Germinal center (tissue), 1 donor: ENCODE results near the gene MGAT4A.
"Not testable (repeated sequence)": the region's sequence is repeated elsewhere in the genome, so short reads cannot be mapped to it uniquely, and the experiment has no call there.

Source experiments
- DNase-seq: peaks from one replicate; pipeline ENCODE4 v3.0.0; 2012; ENCODE audit warnings: mixed read lengths, low spot score

MGAT4A gene

GRCh38 chr2:98607104-98607503 is 123.8 kb downstream of the MGAT4A start:
- no peak for DNase-seq

DNA sequence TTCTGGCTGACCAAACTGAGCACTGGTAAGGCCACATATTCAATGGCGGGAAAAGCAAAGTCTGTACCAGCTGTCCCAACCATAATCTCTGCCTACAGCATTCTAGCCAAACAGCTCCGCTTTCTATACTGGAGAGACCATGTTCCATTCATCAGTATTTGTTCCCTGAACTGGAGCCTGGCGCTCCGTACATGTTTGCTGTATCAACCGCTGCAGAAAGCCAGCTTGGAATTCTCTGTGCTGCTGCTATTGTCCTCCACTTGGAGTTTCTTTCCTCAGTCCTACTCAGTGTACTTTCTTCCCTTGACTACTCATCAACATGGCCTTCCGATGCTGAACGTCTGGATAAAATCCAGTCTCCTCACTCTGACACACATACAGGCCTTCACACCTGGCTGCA is 124.5 kb downstream of the MGAT4A start:
- DNase-seq: no peak

GRCh38 chr2:98605076-98605475 is 125.9 kb downstream of the MGAT4A start:
- DNase-seq: no peak

DNA sequence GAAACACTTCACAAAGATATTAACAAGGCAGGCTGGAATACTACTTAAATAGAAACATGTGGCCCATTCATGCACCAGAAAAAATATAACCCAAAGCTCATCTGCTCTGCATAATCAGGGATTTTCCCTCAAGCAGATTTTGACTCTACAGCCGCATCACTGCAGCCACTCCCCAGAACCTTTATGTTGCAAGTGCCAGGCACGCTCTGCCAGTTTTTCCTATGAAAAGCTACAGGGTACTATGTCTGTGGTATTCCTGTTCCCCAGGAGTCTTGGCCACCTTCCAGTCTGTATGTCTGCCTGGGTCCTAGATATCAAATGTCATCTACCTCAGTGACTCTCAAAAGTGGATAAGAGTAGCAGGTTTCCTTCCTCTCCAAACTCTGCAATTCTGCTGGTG is 126.4 kb downstream of the MGAT4A start:
- no peak for DNase-seq

DNA sequence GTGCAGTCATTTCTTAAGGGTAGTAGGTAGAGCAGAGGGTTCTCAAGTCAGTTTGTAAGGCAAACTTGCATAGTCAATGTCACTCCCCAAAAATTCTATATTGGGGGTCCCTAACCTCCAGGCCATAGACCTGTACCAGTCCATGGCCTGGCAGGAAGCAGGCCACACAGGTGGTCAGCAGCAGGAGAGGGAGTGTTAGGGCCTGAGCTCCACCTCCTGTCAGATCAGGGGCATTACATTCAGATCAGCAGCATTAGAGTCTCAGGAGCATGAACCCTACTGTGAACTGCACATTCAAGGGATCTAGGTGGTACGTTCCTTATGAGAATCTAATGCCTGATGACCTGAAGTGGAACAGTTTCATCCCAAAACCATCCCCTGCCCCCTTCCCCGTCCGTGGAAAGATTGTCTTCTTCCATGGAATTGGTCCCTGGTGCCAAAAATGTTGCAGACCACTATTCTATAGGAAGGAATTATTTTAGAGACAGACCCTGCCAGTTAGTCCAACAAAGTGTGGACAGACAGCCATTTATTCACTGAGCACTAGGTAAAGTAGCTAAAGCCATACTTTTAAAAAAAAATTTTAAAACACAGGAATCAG is 129.3 kb downstream of the MGAT4A start:
- DNase-seq: peak; percentile 38

- no peak for DNase-seq
Observed at GRCh38 chr2:98598781-98599428, 132.0 kb downstream of the MGAT4A start.

DNA sequence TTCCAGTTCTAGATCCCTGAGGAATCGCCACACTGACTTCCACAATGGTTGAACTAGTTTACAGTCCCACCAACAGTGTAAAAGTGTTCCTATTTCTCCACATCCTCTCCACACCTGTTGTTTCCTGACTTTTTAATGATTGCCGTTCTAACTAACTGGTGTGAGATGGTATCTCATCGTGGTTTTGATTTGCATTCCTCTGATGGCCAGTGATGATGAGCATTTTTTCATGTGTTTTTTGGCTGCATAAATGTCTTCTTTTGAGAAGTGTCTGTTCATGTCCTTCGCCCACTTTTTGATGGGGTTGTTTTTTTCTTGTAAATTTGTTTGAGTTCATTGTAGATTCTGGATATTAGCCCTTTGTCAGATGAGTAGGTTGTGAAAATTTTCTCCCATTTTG is 136.3 kb downstream of the MGAT4A start:
- not testable (repeated sequence) for DNase-seq

- no peak for DNase-seq
Observed at GRCh38 chr2:98592565-98592964, 138.4 kb downstream of the MGAT4A start.

DNA sequence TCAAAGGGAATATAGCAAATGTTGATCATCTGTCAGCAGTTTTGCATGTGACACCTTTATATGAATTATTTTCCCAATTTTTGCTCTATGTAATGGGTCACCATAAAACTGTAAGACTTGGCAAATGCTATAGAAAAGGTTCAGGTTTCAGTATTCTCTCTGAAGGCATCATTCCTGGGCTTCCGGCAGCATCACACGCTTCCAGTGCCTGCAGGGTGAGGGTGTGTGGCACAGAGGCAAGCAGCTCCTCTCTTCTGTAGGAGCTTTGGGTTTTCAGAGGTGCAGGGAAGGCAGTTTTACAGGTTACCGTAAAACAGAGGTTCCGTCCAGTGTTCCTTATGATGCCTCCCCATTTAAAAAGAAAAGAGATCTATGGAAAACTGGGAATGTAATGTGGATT is 141.4 kb downstream of the MGAT4A start:
- DNase-seq: no peak

GRCh38 chr2:98588880-98589431 is 142.0 kb downstream of the MGAT4A start:
- no peak for DNase-seq

- DNase-seq: no peak
Observed at GRCh38 chr2:98586551-98587140, 144.3 kb downstream of the MGAT4A start.

DNA sequence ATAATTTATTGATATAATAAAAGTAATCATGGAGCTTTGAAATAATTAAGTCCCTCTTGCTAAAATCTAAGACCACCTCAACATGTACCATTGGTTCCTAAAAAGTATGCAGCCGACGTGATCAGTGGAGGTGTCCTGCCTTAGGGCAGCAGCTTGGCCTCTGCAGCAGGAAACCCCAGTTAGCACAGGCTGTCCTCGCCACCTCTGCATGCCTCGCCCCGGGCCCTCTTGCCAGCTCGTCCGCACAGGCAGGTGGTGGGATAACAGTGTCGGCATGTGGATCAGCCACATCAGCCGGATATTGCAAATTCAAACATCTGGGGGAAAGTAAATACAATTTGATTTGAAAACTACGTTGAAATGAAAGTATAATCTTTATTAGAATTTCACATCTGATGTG is 145.5 kb downstream of the MGAT4A start:
- DNase-seq: no peak

GRCh38 chr2:98583816-98584618 is 146.9 kb downstream of the MGAT4A start:
- DNase-seq: no peak

DNA sequence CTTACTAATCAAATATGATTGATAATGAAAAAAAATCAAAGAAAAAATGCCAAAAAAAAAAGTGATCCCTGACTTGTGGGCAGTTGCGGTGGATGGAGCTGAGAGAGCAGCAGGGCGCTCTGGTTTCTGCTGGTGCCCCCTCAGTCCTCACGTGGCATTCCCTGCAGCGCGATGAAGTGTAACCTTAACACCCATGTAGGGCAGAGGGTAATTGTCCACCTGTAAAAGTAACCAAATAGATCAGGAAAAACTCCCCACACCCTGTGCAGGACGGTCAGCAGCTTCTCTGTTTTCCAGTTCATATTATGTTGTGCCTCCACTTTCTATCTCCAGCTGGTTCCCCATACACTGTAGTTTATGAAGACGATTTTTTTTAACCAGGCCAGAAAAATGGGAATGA is 147.7 kb downstream of the MGAT4A start:
- DNase-seq: no peak

DNA sequence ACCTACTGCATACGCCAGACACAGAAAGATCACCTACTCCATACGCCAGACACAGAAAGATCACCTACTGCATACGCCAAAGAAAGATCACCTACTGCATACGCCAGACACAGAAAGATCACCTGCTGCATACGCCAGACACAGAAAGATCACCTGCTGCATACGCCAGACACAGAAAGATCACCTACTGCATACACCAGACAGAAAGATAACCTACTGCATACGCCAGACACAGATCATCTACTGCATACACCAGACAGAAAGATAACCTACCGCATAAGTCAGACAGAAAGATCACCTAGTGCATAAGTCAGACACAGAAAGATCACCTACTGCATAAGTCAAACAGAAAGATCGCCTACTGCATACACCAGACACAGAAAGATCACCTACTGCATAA is 148.4 kb downstream of the MGAT4A start:
- no peak for DNase-seq

GRCh38 chr2:98580656-98581284 is 150.2 kb downstream of the MGAT4A start:
- DNase-seq: no peak

- DNase-seq: no peak
Observed at GRCh38 chr2:98579926-98580325, 151.0 kb downstream of the MGAT4A start.

DNA sequence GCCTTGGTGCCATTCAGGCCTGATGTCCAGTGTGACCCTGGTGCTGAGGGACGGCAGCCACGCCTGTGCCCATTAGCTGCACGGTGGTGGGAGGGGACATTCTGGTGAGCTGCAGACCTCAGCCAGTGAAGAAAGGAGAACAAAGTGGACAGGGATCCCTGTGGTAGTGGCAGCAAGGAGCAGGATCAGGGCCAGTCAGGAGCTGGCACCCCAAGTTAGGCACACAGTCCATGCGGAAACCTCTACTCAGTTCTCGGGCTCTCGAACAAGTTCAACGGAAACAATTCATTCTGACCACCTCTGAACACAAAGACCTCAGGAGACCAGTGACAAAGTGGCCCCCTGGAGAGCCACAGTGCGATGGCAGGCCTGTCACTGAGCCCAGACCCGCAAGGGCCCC is 152.7 kb downstream of the MGAT4A start:
- DNase-seq: no peak

DNA sequence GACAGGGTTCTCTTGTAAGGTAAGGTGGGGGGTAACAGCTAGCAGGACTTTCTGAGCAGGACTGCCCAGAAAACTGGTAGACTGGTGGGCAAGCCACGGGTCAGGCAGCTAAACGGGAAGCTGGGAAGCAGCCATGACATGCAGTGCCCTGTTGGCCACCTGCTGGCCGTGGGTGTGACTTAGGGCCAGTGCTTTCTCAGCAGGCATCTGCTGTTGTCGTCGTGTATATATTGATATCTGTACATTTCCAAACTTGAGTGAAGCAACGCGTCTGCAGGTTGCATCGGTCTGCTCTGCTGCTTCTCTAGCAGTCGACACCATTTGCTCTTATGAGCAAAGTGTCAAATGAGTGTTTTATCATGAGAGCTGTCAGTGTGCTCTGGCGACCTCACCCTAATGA is 153.6 kb downstream of the MGAT4A start:
- DNase-seq: no peak

GRCh38 chr2:98576666-98577312 is 154.1 kb downstream of the MGAT4A start:
- no peak for DNase-seq

GRCh38 chr2:98573426-98573825 is 157.5 kb downstream of the MGAT4A start:
- DNase-seq: no peak

DNA sequence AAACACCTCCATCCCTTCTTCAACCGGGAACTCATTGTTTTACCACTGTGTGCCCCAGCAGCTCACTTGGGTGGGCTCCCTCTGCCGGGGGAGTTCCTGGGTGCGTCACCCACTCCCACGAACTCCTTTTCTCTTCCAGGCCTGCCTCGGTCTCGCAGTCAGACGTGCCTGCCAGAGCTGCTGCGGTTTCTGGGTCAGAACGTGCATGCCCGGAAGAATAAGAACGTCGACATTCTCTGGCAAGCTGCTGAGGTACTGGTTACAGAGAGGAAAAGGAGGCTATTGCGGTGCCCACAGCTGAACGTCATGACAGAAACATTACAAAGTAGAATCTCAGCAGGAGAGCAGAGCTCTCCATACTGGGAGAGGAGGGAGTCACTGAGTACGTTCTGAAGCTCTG is 158.3 kb downstream of the MGAT4A start:
- no peak for DNase-seq
